T-helper 1 cell (primary cell): ENCODE data around the gene FBXO8.
"Not testable (repeated sequence)": the region's sequence is repeated elsewhere in the genome, so short reads cannot be mapped to it uniquely, and the experiment has no call there.

ENCODE experiments used
- DNase-seq, 5 donors: peaks; one replicate each; pipeline ENCODE4 v3.0.0-alpha.2; 2012 to 2020
- total RNA-seq, 4 donors: gene quantifications; one replicate each; lab custom pipeline; 2026; lab: John Stamatoyannopoulos, UW

FBXO8 gene, protein sequence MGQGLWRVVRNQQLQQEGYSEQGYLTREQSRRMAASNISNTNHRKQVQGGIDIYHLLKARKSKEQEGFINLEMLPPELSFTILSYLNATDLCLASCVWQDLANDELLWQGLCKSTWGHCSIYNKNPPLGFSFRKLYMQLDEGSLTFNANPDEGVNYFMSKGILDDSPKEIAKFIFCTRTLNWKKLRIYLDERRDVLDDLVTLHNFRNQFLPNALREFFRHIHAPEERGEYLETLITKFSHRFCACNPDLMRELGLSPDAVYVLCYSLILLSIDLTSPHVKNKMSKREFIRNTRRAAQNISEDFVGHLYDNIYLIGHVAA
- total RNA-seq, result 11.0 to 17.6 (median 12.5) reads per million in 4 donors

DNA sequence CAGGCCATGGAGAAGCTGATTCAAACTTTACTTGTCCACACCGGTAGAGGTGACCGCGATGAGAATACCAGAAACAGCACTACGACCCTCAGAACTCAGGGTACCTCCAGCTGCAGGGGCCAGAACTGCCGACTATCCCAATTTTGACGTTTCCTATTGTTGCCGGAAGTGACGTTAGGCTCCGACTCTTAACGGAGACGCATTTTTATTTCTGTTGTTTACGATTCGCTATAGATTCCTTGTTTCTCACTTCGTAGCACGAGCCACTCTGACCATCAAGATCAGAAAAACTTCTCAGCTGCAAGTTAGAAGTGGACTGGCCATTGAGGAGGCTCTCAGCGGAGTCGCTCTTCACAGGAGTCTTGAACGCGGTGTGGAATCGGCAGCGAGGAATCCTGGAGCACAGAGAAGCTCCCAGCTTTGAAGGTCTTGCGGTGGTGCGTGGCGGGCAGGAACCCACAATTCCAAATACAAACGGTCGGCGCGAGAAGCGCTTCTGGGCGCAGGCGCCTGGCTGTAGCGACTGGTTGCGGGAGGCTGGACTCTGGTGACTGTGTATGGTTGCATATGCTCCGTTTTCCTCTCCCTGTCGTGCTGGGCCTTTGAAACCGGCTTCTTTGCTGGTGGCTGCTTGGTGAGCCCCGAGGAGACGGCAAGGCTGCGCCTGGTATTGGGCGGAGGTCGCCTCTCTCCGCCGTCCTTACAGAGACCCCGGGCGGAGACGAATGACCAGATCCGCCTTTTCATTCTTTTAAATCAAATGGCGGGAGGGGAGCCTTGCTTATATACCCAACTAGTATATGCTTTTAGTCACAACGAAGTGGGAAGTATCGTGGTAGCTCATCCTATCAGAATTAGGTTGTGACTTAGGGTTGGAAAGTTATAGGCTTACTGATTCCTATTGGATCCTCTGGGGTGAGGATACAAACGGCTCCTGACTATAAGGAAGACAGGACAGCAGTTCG lies at the start of gene FBXO8, which contains the start of gene CEP44:
Gene FBXO8, minus strand, starts transcription at position 161 of the 965 bp plus-strand sequence. CDS start 20,575 bp downstream, outside the sequence.
Gene CEP44, plus strand, starts transcription at position 405 of the 965 bp plus-strand sequence. CDS start 15,211 bp downstream, outside the sequence.
- peak; percentile 35 to 82 (median 58) for DNase-seq

DNA sequence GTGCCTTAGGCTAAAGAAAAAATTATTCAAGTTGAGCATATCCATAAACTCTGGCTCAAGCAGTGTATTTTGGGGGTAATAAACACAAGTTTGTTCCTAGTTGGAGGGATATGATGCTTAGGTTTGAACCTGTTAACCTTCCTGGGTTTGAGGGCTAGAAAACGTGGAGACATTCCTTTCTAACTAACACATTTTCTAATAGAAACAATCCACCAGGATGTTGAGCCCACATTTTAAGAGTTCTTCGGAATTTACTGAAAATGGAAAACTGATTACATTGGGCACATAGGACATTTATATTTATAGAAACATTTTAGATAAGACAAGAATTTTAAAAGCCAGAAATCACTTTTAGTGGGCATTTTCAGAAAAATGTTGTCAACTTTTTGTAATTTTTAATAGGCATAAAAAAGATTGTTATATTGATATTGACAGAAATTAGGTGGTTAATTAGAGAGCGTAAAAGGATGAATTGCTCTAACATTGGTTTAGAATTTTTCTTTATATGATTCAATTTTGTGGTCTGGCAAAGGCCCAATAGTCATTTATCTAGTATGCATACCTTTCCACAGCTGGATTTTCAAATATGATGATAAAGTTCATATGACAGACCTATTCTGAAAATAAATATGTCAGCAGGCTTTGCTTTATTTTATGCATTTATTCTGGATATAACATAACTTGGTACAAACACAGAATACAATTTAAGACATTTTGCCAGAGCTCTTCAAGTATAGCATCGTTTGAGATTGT lies 49.5 kb upstream of the FBXO8 start:
- no peak for DNase-seq

GRCh38 chr4:174324725-174325124 lies 41.3 kb upstream of the FBXO8 start:
- DNase-seq, result no peak

GRCh38 chr4:174324236-174324635 lies 40.8 kb upstream of the FBXO8 start:
- no peak for DNase-seq

- DNase-seq, result no peak
Observed at GRCh38 chr4:174320494-174321199, 37.2 kb upstream of the FBXO8 start.

- DNase-seq, result peak in 1 of 5 donors; percentile 19
Observed at GRCh38 chr4:174318829-174319764, 35.6 kb upstream of the FBXO8 start.

DNA sequence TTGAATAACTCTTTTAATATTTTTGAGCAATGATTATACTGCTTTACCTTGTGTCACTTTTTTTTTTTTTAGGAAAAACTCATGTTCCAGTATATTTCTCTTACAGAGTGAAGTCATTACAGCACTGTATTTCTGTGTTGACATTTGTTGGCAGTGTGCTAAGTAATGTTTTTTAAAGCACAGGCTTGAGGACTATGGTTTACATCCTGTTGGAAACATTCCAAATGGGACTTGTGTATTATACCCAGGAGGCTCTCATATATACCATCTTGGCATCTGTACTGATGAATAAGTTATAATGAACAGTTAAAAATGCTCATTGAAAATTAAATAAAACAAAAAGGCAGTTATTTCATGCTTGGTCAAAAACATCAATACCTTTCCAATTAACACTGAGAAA lies 34.1 kb upstream of the FBXO8 start:
- DNase-seq, result no peak

- no peak for DNase-seq
Observed at GRCh38 chr4:174316954-174317353, 33.5 kb upstream of the FBXO8 start.

- DNase-seq, result no peak
Observed at GRCh38 chr4:174316546-174316945, 33.1 kb upstream of the FBXO8 start.

DNA sequence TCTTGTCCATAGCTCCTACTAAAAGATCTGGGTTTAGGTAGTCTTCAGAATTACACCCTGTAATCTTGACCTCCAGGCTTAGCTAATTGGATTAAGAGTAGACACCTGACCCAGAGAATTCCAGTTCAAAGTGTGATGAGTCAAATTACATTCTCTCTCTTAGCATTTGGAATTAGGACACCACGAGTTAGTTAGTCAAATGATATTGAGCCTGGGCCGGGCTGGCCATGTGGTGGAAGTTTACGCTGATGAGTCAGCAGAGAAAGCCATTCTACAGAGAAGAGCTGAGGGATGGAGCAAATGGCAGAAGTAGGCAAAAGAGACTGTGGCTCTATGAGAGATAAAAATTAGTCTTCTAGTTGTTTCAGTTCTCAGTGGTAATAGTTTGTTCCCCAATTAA lies 31.3 kb upstream of the FBXO8 start:
- no peak for DNase-seq

GRCh38 chr4:174314274-174314673 lies 30.8 kb upstream of the FBXO8 start:
- no peak for DNase-seq

GRCh38 chr4:174312993-174313392 lies 29.5 kb upstream of the FBXO8 start:
- DNase-seq, result no peak

DNA sequence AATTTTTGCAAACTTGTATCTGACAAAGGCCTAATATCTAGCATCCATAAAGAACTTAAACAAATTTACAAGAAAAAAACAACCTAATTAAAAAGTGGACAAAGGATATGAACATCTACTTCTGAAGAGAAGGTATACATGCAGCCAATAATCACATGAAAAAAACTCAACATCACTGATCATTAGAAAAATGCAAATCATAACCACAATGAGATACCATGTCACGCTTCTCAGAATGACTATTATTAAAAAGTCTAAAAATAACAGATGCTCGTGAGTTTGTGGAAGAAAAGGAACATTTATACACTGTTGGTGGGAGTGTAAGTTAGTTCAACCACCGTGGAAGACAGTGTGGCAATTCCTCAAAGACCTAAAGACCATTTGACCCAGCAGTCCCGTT lies 24.2 kb upstream of the FBXO8 start:
- no peak for DNase-seq

GRCh38 chr4:174305961-174306360 lies 22.5 kb upstream of the FBXO8 start:
- DNase-seq, result no peak

GRCh38 chr4:174304664-174305063 lies 21.2 kb upstream of the FBXO8 start:
- no peak for DNase-seq

DNA sequence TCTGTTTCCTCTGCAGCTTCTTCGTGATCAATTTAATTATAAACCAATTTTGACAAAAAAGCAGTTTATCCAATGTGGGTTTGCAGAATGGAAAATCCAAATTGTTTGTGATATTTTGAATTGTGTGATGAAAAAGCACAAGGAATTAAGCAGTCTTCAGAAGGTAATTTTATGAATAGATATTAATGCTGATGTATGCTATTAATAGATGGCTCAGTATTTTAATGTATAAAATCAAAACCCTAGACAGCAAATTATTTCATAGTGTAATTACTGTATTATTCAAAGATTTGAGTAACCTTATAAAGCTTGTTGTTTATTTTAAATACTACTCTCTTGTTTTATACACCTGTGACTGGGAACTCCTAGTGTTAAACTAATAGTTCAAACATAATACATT lies 20.2 kb upstream of the FBXO8 start:
- no peak for DNase-seq

GRCh38 chr4:174295142-174295541 lies 11.7 kb upstream of the FBXO8 start:
- DNase-seq, result not testable (repeated sequence)

DNA sequence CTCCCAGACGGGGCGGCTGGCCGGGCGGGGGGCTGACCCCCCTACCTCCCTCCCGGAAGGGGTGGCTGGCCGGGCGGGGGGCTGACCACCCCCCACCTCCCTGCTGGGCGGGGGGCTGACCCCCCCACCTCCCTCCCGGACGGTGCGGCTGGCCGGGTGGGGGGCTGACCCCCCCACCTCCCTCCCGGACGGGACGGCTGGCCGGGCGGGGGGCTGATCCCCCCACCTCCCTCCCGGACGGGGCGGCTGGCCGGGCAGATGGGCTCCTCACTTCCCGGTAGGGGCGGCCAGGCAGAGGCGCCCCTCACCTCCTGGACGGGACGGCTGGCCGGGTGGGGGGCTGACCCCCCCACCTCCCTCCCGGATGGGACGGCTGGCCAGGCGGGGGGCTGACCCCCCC lies 11.2 kb upstream of the FBXO8 start:
- DNase-seq, result not testable (repeated sequence)

- DNase-seq, result no peak
Observed at GRCh38 chr4:174292473-174292872, 9.0 kb upstream of the FBXO8 start.

DNA sequence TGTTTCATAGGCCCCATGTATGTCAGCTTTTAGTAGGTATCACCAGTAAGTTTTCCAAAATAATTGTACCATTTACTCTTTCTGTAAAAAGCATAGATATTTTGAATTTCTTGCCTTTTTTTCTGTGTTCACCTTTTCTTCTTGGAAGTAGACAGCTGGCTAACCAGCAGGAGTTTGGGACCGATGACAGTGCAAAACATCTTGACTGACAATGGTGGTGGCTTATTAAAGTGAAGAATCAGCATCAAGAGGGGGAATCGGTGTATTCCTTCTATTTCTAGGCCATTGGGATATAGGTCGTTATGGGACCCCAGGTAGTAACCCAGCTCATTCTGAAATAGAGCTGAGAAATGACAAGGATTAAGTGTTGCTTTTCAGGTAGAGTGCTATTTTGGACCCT lies 3.4 kb upstream of the FBXO8 start:
- no peak for DNase-seq

DNA sequence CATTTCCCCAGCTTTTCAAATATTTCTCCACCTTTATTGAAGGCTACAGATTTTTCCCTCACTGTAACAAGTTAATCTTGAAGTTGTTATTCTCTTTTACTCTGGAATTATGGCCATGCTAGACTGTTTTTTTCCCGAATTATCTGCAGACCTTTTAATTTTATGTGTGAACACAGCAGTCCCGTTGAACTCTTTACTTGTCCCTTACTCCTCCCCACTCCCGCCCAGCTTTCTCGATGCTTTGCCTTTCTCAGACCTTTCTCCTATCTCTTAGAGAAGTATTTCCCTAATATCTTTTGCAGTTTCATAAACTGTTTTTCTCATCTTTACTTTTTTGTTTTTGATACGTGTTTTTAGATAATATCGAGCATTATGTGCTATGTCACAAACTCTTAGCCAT lies 1.0 kb upstream of the FBXO8 start:
- no peak for DNase-seq
